Stimulated activated CD4-positive, alpha-beta T cell treated with anti-CD3 and anti-CD28 coated beads, Interleukin-1b, Interleukin-23, amount 100 ng/mL, for 1 hour (primary cell): ENCODE measurements around the gene MDM2.
"Not testable (repeated sequence)": the region's sequence is repeated elsewhere in the genome, so short reads cannot be mapped to it uniquely, and the experiment has no call there.

Experiments
- DNase-seq, 2 donors: peaks; one replicate each; pipeline ENCODE4 v3.0.0-alpha.2; 2020; ENCODE audit warnings: low read depth in 2 of 2

MDM2 gene

DNA sequence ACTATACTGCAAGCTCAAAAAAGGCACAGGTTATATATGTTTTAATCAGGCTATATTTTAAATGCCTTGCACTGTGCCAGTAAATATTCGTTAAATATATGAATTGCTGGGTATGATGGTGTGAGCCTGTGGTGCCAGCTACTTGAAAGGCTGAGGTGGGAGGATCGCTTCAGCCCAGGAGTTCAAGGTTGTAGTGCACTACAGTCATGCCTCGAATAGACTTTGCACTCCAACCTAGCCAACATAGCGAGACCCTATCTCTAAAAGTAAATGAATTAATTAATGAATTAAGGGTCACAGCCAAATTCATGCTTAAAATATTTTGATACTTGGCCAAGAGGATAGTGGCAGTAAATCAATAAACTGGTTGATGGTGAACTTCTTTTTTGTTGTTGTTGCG, 22.2 kb upstream of the MDM2 start:
- DNase-seq, result no peak

DNA sequence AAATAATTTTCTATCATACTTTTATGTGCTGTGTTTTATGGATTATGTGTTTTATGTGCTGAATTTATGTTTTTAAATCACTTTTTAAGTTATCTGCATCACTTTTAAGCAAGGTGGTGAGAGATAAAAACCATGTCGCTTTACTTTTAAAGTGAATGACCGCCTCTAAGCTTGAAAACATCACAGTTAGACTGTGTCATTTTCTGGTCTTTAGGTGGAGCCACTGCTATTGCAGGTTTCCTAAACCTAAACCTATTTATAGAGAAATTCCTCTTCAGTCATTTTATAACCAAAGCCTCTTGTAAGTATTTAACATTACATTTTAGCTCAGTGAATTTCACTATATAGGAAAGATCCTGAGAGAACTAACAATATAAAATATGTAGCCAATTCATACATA, 21.0 kb upstream of the MDM2 start:
- DNase-seq, result no peak

DNA sequence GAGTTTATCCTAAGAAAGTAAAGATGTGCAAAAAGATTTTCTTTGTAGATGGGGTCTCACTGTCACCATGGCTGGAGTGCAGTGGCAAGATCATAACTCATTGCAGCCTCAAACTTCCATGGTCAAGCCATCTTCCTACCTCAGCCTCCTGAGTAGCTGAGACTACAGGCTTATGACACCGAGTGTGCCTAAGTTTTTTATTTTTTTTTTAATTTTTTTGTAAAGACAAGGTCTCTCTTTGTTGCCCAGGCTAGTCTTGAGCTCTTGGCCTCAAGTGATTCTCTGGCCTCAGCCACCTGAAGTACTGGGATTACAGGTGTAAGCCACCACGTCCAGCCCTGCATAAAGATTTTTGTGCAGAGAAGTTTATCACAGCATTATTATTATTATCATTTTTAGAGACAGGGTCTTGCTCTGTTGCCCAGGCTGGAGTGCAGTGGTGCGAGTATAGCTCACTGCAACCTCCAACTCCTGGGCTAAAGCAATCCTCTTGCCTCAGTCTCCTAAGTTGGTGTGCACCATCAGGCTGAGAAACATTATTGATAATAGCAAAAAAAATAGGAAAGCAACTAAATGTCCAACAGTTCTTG, 19.3 kb upstream of the MDM2 start:
- no peak for DNase-seq

DNA sequence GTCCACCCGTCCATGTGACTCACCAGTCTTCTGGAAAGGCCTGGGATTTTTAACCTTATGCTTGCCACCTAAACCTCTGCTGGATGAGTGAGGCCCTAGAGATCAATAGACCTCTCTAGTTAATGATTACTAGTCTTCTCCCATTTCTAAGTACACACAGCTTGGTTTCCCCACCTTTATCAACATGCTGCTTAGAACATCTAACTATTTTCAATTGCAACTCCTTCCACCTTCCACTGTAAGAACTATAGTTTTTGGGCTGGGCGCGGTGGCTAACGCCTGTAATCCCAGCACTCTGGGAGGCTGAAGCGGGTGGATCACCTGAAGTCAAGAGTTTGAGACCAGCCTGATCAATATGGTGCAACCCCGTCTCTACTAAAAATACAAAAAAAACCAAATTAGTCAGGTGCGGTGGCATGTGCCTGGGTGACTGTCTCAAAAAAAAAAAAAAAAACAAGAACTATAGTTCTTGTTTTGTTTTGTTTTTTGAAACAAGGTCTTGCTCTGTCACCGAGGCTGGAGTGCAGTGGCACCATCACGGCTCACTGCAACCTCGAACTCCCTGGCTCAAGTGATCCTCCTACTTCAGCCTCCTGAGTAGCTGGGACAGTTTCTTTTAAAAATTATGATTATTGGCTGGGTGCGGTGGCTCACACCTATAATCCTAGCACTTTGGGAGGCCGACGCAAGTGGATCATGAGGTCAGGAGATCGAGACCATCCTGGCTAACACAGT, 18.7 kb upstream of the MDM2 start:
- no peak for DNase-seq

DNA sequence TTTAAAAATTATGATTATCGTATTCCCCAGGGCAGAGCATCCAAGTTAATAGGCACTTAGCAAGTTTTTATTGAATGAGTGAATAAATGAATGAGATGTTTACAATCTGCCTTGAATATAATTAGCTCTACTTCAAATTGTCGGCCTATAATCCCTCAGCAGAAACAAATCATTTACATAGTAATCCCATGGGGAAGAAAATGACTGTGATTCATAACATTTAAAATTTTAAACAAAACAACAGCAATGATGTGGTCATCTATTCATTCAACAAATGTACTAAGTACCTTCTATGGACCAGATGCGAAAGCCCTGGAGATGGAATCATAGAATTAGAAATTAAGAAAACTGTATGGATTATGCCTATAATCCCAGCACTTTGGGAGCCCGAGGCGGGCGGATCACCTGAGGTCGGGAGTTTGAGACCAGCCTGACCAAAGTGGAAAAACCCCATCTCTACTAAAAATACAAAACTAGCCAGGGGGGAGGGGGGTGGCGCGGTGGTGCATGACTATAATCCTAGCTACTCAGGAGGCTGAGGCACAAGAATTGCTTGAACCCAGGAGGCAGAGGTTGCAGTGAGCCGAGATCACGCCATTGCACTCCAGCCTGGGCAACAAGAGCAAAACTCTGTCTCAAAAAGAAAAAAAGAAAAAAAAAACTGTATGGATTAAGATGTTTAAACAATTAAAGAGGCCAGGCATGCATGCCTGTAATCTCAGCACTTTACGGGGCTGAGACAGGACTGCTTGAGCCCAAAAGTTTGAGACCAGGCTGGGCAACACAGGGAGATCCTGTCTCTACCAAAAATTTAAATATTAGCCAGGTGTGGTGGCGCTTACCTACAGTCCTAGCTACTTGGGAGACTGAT, 17.7 kb upstream of the MDM2 start:
- DNase-seq, result no peak

DNA sequence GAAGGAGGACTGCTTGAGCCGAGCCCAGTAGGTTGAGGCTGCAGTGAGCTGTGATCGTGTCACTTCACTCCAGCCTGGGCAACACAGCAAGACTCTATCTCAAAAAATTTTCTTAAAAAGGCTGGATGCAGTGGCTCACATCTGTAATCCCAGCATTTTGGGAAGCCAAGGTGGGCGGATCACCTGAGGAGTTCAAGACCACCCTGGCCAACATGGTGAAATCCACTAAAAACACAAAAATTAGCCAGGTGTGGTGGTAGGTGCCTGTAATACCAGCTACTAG, 17.1 kb upstream of the MDM2 start:
- DNase-seq, result no peak

DNA sequence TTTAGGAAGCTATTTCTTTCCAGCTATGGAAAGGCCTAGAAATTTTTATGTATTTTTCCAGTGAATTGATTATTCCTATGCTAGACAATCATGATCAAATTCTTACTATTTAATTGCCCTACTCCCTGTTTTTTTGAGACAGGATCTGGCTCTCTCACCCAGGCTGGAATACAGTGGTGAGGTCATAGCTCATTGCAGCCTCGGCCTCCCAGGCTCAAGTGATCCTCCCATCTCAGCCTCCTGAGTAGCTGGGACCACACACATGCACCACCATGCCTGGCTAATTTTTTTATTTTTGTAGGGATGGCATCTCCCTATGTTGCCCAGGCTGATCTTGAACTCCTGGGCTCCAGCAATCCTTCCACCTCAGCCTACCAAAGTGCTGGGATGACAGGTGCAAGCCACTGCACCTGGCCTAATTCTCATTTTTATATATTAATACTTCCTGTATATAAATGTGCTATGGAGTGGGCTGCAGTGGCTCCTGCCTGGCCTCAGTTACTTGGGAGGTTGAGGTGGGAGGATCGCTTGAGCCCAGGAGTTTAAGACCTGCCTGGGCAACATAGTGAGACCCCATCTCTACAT, 16.0 kb upstream of the MDM2 start:
- DNase-seq, result no peak

DNA sequence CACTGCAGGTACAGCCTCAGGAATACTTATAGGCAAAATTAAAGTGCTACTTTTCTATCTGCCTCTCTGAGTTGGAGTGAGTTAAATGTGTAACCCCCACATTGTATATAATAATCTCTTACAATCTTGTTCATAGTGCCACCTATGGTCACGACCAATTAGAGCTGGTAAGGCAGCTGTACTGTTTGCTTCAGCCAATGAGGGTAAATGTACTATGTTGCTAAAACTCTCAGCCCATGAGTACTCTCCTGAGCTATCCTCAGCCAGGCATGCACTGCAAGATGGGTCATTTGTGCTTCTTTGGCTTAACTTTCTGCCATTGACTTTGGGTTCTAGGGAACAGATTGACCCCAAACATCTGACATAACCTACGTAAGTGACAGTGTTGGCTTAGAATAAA, 15.0 kb upstream of the MDM2 start:
- DNase-seq, result no peak

DNA sequence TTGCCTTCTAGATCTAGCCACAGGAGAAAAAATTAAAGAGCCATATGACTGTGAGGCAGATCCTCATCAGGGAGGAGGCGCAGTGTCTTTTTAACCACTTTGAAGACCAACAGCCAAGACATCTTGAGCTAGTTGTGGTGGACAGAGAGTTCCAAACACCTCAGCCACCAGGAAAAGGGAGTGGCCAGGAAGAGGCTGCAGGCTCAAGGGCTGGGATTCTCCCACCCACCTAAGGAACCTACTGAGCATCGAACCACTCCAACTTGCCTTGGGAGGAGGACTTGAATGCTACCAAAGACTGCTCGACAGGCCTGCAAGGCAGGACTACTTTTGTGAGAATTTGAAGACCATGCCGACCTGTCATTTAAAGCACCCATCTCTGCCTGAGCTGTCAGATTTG, 14.5 kb upstream of the MDM2 start:
- no peak for DNase-seq

DNA sequence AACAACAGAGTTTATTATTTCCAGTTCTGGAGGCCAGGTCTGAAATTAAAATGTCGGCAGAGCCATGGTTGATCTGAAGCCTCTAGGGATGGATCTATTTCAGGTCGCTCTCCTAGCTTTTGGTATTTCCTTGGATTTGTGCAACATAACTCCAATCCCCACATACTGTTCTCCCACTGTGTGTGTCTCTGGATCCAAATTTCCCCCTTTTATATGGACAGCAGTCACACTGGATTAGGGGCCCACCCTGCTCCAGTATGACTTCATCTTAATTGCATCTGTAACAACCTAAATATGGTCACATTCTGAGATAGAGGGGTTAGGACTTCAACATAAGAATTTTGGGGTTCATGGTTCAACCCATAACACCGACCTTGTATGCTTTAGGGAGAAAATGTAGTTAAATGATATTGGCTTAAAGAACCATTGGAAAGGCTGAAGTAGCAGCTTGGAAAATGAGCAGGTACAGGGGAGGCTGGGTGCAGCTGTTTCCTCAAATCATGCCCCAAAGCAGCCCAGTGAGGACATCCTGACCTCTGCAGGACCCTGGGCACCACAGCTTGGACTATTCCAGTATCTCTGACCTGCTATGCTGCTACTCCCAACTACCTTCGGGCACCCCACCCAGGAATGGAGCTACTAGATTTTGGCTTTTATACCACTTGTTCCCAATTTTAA, 13.9 kb upstream of the MDM2 start:
- DNase-seq, result no peak

DNA sequence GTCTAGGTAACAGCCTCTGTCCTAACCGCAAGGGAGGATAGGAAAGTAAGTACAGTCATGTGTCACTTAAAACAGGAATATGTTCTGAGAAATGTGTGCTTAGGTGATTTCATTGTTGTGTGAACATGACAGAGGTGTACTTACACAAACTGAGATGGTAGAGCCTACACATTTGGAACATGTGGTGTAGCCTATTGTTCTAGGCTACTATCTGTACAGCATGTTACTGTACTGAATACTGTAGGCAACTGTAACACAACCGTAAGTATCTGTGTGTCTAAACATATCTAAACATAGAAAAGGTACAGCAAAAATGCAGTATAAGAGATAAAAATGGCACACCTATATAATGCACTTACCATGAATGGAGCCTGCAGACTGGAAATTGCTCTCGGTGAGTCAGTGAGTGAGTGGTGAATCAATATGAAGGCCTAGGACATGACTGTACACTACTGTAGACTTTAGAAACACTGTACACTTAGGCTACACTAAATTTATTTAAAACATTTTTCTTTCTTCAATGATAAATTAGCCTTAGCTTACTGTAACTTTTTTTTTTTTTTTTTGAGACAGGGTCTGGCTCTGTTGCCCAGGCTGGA, 13.2 kb upstream of the MDM2 start:
- DNase-seq, result no peak

DNA sequence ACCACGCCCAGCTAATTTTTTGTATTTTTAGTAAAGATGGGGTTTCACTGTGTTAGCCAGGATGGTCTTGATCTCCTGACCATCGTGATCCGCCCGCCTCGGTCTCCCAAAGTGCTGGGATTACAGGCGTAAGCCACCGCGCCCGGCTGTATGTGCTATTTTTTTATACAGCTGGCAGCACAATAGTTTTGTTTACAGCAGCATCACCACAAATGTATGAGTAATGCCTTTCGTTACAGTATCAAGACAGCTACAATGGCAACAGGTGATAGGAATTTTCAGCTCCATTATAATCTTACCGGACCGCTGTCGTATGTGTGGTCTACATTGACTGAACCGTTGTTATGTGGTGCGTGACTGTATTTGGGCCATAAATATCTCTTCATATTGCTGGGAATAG, 11.6 kb upstream of the MDM2 start:
- DNase-seq, result no peak

DNA sequence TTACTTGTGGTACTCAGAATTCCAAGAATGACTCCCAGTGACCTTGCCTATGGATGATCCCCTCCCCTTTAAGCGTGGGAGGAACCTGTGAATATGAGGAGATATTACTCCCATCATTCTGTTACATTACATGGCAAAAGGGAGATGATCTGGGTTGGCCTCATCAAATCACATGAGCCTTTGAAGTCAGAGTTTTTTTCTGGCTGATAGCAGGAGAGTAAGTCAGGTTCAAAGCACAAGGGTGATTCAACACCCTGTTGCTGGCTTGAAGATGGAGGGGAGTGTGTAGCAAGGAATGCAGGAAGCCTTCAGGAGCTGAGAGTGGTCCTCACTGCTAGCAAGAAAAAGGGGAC, 9.1 kb upstream of the MDM2 start:
- DNase-seq, result no peak

DNA sequence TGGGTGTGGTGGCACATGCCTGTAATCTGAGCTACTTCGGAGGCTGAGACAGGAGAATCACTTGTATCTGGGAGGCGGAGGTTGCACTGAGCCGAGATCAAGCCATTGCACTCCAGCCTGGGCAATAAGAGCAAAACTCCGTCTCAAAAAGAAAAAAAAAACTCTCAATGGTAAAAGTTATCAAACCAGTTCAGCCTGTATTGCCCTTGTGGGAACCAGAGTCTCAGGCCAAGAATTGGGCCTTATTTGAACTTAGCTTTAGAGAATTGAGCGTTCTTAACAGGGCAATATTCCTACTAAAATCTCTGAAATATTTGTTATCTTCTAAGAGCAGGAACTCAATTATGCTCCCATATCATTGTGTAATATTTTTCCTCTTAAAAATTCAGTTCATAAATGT, 7.7 kb upstream of the MDM2 start:
- DNase-seq, result no peak

DNA sequence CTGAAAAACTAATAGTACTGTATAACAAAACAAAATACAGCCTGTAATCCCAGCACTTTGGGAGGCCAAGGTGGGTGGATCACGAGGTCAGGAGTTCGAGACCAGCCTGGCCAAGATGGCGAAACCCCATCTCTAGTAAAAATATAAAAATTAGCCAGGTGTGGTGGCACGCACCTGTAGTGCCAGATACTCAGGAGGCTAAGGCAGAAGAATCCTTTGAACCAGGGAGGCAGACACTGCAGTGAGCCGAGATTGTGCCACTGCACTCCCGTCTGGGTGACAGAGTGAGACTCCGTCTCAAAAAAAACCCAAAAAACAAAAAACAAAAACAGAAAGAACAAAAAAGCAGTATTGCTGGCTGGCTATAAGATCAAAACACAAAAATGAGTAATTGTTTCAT, 6.9 kb upstream of the MDM2 start:
- not testable (repeated sequence) for DNase-seq

DNA sequence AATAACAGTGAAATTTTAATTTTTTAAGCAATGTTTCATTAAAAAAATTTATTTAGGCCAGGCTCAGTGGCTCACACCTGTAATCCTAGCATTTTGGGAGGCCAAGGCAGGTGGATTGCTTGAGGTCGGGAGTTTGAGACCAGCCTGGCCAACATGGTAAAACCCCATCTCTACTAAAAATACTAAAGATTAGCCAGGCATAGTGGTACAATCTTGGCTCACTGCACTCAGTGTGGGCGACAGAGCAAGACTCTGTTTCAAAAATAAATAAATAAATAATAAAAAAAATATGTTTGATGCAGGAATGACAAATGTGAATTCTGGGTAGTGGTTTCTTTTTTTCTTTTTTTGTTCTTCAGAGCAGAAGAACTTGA, 5.6 kb upstream of the MDM2 start:
- not testable (repeated sequence) for DNase-seq

DNA sequence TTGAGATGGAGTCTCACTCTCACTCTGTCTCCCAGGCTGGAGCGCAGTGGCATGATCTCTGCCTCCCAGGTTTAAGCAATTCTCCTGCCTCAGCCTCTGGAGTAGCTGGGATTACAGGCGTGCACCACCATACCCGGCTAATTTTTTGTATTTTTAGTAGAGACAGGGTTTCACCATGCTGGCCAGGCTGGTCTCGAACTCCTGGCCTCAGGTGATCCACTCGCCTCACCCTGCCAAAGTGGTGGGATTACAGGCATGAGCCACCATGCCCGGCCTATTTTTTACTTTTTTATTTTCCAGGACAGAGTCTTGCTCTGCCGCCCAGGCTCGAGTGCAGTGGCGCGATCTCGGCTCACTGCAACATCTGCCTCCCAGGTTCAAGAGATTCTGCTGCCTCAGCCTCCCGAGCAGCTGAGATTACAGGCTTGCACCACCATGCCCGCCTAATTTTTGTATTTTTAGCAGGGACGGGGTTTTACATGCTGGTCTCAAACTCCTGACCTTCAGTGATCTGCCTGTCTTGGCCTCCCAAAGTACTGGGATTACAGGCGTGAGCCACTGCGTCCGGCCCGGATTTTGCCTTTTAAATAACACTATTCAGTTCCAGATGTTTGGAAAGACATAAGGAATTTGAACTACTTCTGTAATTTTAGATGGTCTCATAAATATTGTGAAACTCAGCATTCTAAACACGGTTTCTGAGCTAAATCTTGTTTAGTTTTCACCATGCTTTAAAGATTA, 4.9 kb upstream of the MDM2 start:
- not testable (repeated sequence) for DNase-seq

DNA sequence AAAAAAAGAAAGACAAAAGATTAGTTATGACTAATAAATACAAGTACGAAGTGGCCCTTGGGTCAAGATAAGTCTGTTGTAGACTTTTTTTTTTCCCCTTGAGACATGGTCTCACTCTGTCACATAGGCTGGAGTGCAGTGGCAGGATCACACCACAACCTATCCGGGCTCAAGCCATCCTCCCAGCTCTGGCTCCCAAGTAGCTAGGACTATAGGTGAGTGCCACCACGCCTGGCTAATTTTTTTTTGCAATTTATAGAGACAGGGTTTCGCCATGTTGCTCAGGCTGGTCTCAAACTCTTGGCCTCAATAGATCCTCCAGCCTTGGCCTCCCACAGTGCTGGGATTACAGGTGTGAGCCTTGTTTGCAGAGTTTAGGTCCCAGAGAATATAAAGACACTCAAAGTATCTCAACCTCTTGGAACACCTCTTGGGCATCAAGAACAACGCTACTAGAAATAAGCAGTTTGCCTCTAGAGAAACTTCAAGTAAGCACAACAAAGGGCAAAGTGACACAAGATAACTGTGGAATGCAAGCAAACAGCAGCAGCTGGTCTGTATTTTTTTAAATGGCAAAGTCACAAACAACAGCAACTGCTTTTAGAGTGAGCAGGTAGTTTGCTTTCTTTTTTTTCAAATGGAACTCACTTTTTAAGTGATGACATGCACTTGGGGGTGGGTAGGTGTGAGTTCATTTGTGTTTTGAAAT, 3.9 kb upstream of the MDM2 start:
- no peak for DNase-seq

DNA sequence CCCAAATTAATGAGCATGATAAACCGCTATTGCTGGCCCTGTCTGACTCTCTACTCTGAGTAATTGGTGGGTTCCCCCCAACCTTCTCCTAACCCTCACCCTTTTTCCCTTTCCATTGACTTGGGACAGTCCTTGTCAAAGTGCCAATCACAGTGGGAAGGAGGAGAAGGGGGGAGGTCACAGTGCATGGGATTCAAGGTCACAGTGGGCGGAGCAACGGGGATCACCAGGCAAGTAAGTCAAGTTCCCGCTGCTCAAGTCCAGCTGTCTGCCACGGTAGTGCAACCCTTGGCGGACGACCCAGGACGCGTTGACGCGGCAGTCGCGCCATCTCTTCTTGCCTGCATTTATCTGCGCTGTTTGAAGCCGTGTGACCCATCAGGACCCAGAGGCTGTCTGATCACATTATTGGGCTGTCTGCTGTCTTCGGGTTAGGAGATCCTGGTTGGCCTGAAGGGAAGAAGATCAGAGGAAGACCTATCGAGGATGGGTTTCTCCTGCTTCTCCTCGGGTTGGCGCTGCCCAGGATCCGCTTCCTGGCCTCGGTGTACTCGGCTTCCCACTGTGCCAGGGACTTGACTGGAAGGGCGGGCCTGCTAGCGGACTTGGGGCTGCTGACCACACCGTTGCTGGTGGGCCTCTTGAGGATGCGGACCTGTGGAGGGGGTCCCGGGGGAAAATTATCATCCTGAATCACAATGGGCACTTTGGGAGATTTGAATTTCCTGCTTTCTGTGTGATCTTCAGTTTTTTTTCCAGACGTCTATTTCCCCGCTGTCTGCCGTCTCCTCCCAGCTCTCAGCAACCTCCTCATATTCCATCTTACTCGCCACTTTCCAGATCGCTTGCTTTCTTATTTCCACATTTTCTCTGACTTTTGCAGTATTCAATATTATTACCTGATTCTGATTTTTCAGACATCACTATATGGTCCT, 3.1 kb upstream of the MDM2 start:
- DNase-seq, result no peak
